ENCODE measurements around the gene PITRM1.
"Not testable (repeated sequence)": the region's sequence is repeated elsewhere in the genome, so short reads cannot be mapped to it uniquely, and the experiment has no call there.

Gene PITRM1, protein sequence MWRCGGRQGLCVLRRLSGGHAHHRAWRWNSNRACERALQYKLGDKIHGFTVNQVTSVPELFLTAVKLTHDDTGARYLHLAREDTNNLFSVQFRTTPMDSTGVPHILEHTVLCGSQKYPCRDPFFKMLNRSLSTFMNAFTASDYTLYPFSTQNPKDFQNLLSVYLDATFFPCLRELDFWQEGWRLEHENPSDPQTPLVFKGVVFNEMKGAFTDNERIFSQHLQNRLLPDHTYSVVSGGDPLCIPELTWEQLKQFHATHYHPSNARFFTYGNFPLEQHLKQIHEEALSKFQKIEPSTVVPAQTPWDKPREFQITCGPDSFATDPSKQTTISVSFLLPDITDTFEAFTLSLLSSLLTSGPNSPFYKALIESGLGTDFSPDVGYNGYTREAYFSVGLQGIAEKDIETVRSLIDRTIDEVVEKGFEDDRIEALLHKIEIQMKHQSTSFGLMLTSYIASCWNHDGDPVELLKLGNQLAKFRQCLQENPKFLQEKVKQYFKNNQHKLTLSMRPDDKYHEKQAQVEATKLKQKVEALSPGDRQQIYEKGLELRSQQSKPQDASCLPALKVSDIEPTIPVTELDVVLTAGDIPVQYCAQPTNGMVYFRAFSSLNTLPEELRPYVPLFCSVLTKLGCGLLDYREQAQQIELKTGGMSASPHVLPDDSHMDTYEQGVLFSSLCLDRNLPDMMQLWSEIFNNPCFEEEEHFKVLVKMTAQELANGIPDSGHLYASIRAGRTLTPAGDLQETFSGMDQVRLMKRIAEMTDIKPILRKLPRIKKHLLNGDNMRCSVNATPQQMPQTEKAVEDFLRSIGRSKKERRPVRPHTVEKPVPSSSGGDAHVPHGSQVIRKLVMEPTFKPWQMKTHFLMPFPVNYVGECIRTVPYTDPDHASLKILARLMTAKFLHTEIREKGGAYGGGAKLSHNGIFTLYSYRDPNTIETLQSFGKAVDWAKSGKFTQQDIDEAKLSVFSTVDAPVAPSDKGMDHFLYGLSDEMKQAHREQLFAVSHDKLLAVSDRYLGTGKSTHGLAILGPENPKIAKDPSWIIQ

DNA sequence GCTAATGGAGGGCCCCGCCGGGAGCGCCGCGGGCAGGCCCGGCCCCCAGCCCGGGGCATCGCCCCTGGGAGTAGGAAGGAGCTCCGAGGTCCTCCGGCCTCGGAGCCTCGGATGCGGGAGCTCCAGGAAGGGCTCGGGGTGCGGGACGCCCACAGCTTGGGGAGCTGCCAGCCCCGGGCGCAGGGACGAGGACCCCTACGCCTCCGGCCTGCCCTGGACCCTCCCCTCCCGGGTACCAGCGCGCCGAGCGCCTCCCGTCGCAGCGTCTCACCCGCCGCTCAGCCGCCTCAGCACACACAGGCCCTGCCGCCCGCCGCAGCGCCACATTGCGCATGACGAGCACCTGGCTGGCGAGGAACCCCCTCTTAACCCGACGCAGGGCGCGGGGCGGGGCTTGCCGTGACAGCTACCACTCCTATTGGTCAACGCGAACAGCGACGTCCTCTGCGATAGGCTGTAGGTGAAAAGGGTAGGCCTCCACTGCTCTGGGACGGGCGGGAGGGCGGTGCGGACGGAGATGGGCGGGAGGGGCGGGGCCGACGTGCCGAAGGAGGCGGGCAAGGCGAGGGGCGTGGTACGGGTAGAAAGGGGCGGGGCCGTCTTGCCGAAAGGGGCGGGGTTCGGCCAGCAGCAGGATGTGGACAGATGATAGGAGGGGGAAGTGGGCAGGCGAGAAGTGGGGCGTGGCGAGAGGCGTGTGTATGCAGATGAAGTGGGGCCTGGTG, at the start of gene PITRM1:
PITRM1 (minus strand) TSS at position 337 of the 725 bp plus-strand sequence; CDS start at position 327, 10 bp downstream.
- TF ChIP-seq, protein P1, sequence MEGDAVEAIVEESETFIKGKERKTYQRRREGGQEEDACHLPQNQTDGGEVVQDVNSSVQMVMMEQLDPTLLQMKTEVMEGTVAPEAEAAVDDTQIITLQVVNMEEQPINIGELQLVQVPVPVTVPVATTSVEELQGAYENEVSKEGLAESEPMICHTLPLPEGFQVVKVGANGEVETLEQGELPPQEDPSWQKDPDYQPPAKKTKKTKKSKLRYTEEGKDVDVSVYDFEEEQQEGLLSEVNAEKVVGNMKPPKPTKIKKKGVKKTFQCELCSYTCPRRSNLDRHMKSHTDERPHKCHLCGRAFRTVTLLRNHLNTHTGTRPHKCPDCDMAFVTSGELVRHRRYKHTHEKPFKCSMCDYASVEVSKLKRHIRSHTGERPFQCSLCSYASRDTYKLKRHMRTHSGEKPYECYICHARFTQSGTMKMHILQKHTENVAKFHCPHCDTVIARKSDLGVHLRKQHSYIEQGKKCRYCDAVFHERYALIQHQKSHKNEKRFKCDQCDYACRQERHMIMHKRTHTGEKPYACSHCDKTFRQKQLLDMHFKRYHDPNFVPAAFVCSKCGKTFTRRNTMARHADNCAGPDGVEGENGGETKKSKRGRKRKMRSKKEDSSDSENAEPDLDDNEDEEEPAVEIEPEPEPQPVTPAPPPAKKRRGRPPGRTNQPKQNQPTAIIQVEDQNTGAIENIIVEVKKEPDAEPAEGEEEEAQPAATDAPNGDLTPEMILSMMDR (conservative IDR thresholded peaks at IDR 0.05; ENCODE audit: low read depth) = no peak
- POLR2A ChIA-PET (ENCODE audit: low non-redundant PET) = interaction anchor here (1.0 kb wide), 1 partner anchor 82 kb away, joined by 4 read pairs; no protein-coding TSS in a partner anchor
- peak; percentile 97 for DNase-seq (ENCODE audit: low spot score)
- CTCF ChIA-PET = interaction anchor here (1.0 kb wide), 1 partner anchor 25 kb away, joined by 3 read pairs; no protein-coding TSS in a partner anchor
- peak within 1 kb of the TSS; percentile 84 for H3K27ac ChIP-seq

DNA sequence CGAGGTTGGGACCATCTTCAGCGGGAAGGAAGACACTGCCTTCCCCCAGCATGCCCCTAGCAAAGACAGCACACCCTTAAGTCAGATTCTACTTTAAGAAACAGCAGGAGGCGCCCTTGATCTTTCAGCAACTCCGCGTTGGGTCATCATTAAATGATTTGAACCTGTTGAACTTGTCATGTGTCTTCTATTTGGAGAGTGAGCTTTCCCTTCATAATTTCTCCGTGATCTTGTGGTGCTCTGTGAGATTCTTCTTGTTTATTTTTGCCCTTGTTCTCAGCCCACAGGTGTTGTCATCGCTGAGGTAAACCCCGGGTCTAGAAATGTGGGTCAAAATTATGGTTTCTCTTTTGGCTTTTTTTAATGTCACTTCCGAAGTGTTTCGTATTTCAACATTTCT, 49.5 kb upstream of the PITRM1 start:
- no peak for DNase-seq (ENCODE audit: low spot score)
- H3K27ac ChIP-seq = no peak overlapping the region
- CTCF ChIA-PET = no interaction called here
- TF ChIP-seq, protein P1 (conservative IDR thresholded peaks at IDR 0.05; ENCODE audit: low read depth) = no peak
- POLR2A ChIA-PET (ENCODE audit: low non-redundant PET) = no interaction called here

DNA sequence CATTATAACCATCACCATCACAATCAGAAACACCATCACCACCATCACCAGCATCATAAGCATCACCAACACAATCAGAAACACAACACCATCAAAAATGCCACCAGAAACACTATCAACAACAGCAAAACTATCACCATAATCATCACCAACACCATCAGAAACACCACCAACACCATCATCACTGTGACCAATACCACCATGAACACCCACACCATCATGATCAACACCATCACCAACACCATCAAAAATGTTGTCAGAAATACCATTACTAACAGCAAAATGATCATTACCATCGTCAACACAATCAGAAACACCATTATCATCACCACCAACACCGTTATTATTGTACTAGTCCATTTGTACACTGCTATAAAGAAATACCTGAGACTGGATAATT, 49.0 kb upstream of the PITRM1 start:
- H3K27ac ChIP-seq; POLR2A ChIA-PET (ENCODE audit: low non-redundant PET); DNase-seq (ENCODE audit: low spot score); CTCF ChIA-PET: not testable (repeated sequence)

DNA sequence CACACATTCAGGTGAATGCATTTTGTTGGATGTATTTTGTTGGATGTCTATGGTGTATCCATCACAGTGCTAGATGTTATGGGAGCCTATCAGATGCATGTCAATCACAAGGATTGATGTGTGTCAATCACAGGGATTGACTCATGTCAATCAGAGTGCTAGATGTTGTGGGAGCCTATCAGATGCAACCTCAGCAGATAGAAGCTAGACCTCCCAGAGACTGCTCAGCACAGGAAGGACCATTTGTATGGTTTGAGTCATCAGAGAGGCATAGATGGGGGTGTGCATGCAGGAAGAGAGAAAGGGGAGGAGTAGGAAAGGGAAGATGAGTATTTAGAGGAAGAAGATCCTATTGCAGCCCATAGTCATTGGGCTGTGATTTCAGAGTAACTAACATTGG, 48.3 kb upstream of the PITRM1 start:
- CTCF ChIA-PET = interaction anchor here (1.6 kb wide), 1 partner anchor 18 kb away, joined by 5 read pairs; no protein-coding TSS in a partner anchor
- TF ChIP-seq, protein P1 (conservative IDR thresholded peaks at IDR 0.05; ENCODE audit: low read depth) = no peak
- H3K27ac ChIP-seq = no peak overlapping the region
- POLR2A ChIA-PET (ENCODE audit: low non-redundant PET) = no interaction called here
- DNase-seq (ENCODE audit: low spot score) = no peak

DNA sequence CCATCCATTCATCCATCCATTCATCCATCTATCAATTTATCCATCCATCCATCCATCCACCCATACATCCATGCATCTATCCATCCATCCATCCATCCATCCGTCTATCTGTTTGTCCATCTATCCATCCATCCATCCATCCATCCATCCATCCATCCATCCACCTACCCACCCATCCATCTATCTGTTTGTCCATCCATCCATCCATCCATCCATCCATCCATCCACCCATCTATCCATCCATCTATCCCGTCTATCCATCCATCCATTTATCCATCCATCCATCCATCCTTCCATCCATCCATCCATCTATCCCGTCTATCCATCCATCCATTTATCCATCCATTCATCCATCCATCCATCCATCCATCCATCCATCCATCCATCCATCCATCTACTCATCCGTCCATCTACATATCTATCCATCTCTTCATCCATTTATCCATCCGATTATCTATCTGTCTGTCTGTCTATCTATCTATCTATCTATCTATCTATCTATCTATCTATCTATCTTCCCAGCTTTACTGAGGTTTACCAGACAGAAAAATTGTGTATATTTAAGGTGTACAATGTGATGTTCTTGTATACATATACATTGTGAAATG, 46.5 kb upstream of the PITRM1 start:
- H3K27ac ChIP-seq; POLR2A ChIA-PET (ENCODE audit: low non-redundant PET); CTCF ChIA-PET; DNase-seq (ENCODE audit: low spot score): not testable (repeated sequence)

DNA sequence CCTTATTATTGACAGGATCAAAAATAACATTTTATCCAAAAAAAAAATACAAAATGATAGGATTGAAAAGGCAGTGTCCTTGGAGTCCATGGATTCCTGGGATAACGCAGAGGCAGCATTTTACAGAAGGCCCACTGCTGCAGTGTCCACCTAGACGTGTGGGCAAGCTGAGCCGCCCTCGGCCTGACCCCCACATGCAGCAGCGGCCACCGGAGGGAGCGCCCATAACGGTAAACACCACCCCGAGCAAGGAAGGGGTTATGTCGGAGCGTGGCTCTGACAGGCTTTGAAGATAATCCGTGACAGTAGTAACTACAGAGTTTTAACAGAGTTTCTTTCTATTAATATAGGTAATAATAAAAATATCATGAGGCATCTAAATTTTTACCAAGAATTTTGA, 45.3 kb upstream of the PITRM1 start:
- no peak for DNase-seq (ENCODE audit: low spot score)
- CTCF ChIA-PET = interaction anchor here (0.6 kb wide), 2 partner anchors 35 to 281 kb away, joined by 3 read pairs; no protein-coding TSS in a partner anchor

More for the DNA sequence above, 45.3 kb upstream of the PITRM1 start:
- H3K27ac ChIP-seq = no peak overlapping the region
- TF ChIP-seq, protein P1 (conservative IDR thresholded peaks at IDR 0.05; ENCODE audit: low read depth) = no peak
- POLR2A ChIA-PET (ENCODE audit: low non-redundant PET) = no interaction called here

Measured in RWPE1 (cell line).